Epithelial cell of esophagus (primary cell): ENCODE measurements around the gene RASD1.

Experiments
- DNase-seq: peaks from one replicate; pipeline ENCODE4 v3.0.0; 2010; ENCODE audit warnings: low read depth
- H3K4me3 ChIP-seq: 2 replicates; pipeline ENCODE4 v1.5.1; 2011; ENCODE audit warnings: mild to moderate bottlenecking, low read length, control low read depth
- TF ChIP-seq, protein P1 (sequence below): IDR thresholded peaks from 2 replicates; pipeline ENCODE4 v1.5.1; 2011; ENCODE audit warnings: low read depth, mild to moderate bottlenecking, low read length, control low read depth, inconsistent platforms; ENCODE audit not compliant: insufficient read depth; ENCODE audit errors: missing control alignments

Gene RASD1

DNA sequence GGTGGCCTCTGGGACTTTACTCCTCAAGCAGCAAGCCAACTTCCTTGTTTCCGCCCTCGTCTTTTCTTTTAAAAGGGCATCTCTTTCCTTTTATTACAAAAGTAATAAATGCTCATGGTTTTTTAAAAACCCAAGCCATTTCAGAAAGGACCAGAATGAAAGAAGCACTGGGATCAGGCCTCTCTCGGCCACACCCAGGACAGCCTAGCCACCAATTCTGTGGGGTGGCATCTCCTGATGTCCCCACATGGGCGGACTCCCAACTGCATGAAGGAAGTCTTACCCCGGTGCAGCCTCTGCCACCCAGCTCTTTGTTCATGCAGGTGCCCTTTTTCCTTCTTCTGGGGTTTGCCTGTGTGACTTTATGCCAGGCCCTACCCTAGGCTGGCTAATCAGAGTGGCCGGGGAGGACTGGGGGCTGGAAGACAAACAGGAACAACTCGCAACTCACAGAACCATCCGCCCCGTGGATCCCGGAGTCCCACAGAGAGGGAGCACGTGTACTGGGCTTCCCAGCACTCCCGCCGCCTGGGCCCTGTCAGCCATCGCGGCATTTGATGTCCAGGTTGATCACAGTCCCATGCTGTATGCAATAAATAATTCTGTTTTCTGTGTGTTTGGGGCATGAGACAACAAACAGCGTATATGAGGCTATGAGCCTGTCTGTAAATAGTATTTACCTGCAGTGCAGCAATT is 2.6 kb upstream of the RASD1 start:
- no peak for DNase-seq
- TF ChIP-seq, protein P1, sequence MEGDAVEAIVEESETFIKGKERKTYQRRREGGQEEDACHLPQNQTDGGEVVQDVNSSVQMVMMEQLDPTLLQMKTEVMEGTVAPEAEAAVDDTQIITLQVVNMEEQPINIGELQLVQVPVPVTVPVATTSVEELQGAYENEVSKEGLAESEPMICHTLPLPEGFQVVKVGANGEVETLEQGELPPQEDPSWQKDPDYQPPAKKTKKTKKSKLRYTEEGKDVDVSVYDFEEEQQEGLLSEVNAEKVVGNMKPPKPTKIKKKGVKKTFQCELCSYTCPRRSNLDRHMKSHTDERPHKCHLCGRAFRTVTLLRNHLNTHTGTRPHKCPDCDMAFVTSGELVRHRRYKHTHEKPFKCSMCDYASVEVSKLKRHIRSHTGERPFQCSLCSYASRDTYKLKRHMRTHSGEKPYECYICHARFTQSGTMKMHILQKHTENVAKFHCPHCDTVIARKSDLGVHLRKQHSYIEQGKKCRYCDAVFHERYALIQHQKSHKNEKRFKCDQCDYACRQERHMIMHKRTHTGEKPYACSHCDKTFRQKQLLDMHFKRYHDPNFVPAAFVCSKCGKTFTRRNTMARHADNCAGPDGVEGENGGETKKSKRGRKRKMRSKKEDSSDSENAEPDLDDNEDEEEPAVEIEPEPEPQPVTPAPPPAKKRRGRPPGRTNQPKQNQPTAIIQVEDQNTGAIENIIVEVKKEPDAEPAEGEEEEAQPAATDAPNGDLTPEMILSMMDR, result no peak
- H3K4me3 ChIP-seq, result no peak overlapping the region

DNA sequence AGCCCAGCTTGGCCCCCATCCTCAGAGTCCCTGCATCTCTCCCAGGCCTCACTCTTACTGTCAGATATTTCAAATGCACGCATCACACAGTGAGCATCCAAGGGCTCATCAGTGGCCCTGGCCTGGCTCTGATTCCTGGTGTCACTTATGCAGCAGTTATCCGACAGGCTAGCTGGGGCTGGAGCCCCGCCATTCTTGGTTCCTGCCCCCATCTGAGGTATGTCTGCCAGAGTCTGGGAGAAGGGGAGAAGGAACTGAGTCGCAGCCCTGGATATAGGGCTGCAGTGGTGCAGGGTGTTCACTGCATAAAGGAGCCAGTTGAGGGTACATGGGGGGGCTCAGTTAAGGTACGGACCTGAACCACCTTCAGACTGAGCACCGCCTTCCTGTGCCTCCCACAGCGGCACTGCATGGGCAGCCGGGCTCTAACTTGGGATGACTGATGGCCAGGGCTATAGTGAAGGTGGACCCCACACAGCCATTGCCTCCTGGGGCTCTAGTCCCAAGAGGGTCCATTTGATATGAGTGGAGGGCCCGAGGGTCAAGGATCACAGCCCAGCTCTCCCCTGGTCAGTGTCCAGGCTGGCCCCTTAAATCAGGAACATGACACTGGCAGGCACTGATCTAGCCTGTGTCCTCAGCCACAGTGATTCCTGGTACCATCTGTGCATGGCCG is 1.8 kb upstream of the RASD1 start:
- DNase-seq, result no peak
- no peak overlapping the region for H3K4me3 ChIP-seq
- TF ChIP-seq, protein P1, result no peak

DNA sequence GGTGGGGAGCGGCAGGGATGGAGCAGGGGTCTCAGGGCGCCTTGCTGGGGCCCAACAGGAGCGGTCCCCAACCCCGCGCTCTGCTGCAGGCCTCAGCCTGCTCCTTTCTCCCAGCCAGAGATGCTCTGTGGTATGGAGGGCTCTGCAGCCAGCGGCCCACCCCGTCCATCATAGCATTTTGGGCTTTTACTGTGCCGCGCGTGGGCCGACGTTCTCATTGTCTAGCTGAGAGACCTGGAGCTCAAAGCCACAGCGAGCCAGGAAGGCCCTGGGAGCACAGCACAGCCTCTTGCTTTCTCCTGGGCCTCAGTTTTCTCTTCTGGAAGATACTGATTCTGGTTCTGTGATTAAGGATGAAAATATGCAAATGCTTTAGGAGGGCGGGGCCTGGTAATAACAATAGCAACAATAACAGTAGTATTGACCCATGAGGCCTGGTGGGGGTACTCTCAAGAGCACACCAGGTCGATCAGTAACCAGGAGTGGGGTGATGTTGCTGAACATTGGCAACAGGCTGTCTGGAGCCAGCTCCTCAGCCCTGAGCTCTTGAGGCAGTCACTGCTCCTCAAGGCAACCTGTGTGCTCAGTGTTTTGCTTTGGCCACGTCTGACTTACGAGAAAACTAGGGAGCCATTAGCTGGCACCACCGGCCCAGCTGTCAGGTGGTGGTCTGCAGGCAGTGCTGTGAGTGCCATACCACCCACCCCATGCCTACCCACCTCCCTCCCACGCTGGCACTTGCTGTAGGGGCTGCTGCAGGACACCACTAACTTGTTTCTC is 1.1 kb upstream of the RASD1 start:
- no peak for DNase-seq
- no peak overlapping the region for H3K4me3 ChIP-seq
- TF ChIP-seq, protein P1, result no peak

DNA sequence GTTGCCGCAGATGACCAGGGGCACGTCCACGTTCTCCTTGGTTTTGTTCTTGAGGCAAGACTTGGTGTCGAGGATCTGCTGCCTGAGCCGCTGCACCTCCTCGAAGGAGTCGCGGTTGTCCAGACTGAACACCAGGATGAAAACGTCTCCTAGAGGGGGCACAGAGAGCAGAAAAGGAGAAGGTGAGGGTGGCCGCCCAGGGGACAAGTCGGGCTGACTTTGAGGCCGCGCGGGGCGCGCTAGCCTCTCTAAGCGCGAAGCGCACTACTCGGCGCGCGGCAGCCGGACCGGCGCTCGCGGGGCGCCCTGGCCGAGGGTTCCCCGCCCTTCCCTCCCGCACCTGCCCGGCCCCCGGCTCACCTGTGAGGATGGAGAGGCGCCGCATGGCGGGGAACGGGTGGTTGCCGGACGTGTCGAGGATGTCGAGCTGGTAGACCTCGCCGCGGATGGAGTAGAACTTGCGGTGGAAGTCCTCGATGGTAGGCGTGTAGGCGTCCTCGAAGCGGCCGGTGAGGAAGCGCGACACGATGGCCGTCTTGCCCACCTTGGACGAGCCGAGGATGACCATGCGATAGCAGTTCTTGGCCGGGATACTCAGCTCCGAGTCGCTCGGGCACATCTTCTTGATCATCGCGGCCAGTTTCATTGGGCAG is 533 bp downstream of the RASD1 start:
- TF ChIP-seq, protein P1, result no peak
- DNase-seq, result peak; percentile 37
- peak overlapping the region; percentile 21 for H3K4me3 ChIP-seq

DNA sequence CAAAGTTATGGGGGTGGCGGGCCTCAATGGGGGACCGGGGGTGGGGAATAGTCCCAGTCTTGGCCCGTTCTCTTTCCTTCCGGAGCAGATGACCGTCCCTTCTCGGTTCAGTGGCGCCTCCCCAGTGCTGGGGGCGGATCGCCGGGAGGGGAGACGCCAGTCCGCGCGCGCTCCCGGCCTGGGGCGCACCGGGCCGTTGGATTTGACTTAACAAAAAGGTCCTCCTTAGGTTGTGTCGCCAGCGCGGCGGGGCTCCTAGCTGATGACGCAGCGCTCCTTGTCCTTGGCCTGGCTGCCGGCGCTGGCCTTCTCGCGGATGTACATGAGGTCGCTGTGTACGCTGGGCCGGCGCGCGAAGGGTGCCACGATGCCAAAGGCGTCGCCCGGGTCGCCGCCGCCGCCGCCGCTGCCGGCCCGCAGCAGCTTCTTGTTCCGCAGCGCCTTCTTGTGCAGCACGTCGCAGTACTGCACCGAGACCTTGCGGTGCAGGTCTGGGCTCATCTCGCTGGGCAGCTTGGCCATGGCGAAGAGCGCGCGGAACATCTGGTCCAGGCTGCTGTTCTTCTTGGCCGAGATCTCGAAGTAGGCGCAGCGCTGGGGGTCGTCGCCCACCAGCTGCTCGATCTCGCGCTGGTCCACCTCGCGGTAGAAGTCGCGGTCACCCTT is 1.2 kb downstream of the RASD1 start:
- no peak overlapping the region for H3K4me3 ChIP-seq
- TF ChIP-seq, protein P1, result no peak
- peak; percentile 45 for DNase-seq

DNA sequence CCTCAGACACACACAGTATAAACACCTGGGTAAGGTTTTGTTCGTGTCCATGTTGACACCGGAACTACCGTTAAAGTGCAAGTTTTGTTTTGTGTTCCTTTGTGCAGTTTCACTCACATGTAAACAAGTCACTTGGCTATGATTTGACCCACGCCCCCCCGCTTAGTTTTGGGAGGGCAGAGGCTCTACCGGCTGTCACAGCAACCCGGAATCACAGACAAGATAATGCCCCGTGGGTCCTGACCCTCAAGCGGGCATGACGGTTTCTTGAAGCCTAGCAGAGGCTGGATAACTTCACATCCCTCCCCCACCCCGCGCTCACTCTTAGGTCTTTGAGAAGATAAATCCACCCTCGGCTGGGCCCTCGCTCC is 1.7 kb downstream of the RASD1 start:
- H3K4me3 ChIP-seq, result no peak overlapping the region
- TF ChIP-seq, protein P1, result no peak
- DNase-seq, result no peak
